ENCODE results near the gene CDC14B. TPM values are rescaled to one million over a fixed set of nuclear protein-coding genes. Genes with fewer than 3 reads are reported as not detected.

The CDC14B gene
- polyA plus RNA-seq, 1 donor from 2014 or later = 7.0 TPM

DNA sequence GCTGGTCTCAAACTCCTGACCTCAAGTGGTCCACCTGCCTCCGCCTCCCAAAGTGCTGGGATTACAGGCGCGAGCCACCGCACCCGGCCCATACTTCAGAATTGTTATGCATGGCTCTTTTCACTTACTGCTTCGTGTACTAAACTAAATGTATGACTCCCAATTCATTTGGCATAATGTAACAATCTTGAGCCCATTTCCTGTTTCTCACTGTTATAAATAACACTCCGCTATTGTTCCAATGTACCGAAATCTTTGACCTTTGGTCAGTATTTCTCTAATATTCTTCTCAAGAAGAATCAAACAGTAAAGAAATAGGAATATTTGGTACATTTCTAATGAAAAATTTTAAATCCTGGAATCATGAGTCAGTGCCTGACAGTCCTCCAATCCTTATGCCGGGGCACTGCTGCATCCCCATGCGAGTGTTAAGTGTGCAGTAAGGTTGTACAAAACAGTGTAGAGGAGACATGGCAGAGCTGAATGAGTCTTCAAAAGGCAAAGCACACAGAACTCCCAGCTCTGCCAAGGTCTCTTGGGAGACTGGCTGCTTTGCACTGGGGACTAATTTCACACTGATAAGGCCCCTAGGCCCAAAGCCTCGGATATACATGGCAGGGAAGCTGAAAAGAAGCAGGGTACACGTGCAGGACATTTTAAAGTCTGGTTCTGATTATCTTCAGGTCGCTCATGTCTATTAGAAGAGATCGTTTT is 111.3 kb downstream of the CDC14B start:
- Histone ChIP-seq H3K4me2 (ENCODE audit: low read length) (no peak overlapping the region), H3F3A (ENCODE audit: insufficient read depth, low read length, poor library complexity, severe bottlenecking) (no peaks in the 10 kb centered on the region), H3K9me2 (ENCODE audit: insufficient read depth, low read length) (no peaks in the 10 kb centered on the region), H4K20me1 (ENCODE audit: insufficient read depth) (no peaks in the 10 kb centered on the region), H3K9ac (ENCODE audit: low read length) (no peak overlapping the region), H3K27me3 (ENCODE audit: insufficient read depth, low read depth, low read length) (no peaks in the 10 kb centered on the region), H3K4me3 (ENCODE audit: low read length) (no peak overlapping the region), H3K27ac (ENCODE audit: low read length) (no peak overlapping the region), H2AFZ (ENCODE audit: low read depth, low read length) (no peak overlapping the region), H3K79me2 (replicated peaks; ENCODE audit: insufficient read depth, low read length) (no peaks in the 10 kb centered on the region), H3K9me3 (ENCODE audit: low read length) (no peaks in the 10 kb centered on the region), H3K36me3 (ENCODE audit: insufficient read depth, low read length) (no peaks in the 10 kb centered on the region)
- TF ChIP-seq POLR2AphosphoS5 (IDR thresholded peaks at IDR 0.05) = no peak
- TF ChIP-seq TAF1 (IDR thresholded peaks at IDR 0.05; ENCODE audit: low read depth) = no peak
- no peak for TF ChIP-seq EP300 (conservative IDR thresholded peaks at IDR 0.05; ENCODE audit: poor library complexity, severe bottlenecking)
- no peak for TF ChIP-seq EZH2 (IDR thresholded peaks at IDR 0.05; ENCODE audit: borderline replicate concordance, insufficient read depth, low read length, poor library complexity, severe bottlenecking)
- TF ChIP-seq MXI1 (conservative IDR thresholded peaks at IDR 0.05; ENCODE audit: poor library complexity, severe bottlenecking) = no peak
- no peak for TF ChIP-seq RAD21 (conservative IDR thresholded peaks at IDR 0.05)
- TF ChIP-seq, protein P1, sequence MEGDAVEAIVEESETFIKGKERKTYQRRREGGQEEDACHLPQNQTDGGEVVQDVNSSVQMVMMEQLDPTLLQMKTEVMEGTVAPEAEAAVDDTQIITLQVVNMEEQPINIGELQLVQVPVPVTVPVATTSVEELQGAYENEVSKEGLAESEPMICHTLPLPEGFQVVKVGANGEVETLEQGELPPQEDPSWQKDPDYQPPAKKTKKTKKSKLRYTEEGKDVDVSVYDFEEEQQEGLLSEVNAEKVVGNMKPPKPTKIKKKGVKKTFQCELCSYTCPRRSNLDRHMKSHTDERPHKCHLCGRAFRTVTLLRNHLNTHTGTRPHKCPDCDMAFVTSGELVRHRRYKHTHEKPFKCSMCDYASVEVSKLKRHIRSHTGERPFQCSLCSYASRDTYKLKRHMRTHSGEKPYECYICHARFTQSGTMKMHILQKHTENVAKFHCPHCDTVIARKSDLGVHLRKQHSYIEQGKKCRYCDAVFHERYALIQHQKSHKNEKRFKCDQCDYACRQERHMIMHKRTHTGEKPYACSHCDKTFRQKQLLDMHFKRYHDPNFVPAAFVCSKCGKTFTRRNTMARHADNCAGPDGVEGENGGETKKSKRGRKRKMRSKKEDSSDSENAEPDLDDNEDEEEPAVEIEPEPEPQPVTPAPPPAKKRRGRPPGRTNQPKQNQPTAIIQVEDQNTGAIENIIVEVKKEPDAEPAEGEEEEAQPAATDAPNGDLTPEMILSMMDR (IDR thresholded peaks at IDR 0.05; ENCODE audit: poor library complexity, severe bottlenecking) = no peak
- no peak for TF ChIP-seq SMC3 (conservative IDR thresholded peaks at IDR 0.05; ENCODE audit: poor library complexity)
- TF ChIP-seq, protein P2, sequence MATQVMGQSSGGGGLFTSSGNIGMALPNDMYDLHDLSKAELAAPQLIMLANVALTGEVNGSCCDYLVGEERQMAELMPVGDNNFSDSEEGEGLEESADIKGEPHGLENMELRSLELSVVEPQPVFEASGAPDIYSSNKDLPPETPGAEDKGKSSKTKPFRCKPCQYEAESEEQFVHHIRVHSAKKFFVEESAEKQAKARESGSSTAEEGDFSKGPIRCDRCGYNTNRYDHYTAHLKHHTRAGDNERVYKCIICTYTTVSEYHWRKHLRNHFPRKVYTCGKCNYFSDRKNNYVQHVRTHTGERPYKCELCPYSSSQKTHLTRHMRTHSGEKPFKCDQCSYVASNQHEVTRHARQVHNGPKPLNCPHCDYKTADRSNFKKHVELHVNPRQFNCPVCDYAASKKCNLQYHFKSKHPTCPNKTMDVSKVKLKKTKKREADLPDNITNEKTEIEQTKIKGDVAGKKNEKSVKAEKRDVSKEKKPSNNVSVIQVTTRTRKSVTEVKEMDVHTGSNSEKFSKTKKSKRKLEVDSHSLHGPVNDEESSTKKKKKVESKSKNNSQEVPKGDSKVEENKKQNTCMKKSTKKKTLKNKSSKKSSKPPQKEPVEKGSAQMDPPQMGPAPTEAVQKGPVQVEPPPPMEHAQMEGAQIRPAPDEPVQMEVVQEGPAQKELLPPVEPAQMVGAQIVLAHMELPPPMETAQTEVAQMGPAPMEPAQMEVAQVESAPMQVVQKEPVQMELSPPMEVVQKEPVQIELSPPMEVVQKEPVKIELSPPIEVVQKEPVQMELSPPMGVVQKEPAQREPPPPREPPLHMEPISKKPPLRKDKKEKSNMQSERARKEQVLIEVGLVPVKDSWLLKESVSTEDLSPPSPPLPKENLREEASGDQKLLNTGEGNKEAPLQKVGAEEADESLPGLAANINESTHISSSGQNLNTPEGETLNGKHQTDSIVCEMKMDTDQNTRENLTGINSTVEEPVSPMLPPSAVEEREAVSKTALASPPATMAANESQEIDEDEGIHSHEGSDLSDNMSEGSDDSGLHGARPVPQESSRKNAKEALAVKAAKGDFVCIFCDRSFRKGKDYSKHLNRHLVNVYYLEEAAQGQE (IDR thresholded peaks at IDR 0.05; ENCODE audit: borderline replicate concordance) = no peak

GRCh38 chr9:96505316-96505991 is 114.2 kb downstream of the CDC14B start:
- H3K79me2 ChIP-seq (replicated peaks; ENCODE audit: insufficient read depth, low read length) = no peaks in the 10 kb centered on the region
- H3F3A ChIP-seq (ENCODE audit: insufficient read depth, low read length, poor library complexity, severe bottlenecking) = no peaks in the 10 kb centered on the region
- no peaks in the 10 kb centered on the region for H3K9me3 ChIP-seq (ENCODE audit: low read length)
- no peak overlapping the region for H3K4me3 ChIP-seq (ENCODE audit: low read length)
- H3K36me3 ChIP-seq (ENCODE audit: insufficient read depth, low read length) = no peaks in the 10 kb centered on the region
- no peak overlapping the region for H3K4me2 ChIP-seq (ENCODE audit: low read length)
- TF ChIP-seq POLR2AphosphoS5 (IDR thresholded peaks at IDR 0.05) (no peak), TAF1 (IDR thresholded peaks at IDR 0.05; ENCODE audit: low read depth) (no peak), MXI1 (conservative IDR thresholded peaks at IDR 0.05; ENCODE audit: poor library complexity, severe bottlenecking) (no peak), EZH2 (IDR thresholded peaks at IDR 0.05; ENCODE audit: borderline replicate concordance, insufficient read depth, low read length, poor library complexity, severe bottlenecking) (no peak), EP300 (conservative IDR thresholded peaks at IDR 0.05; ENCODE audit: poor library complexity, severe bottlenecking) (no peak), RAD21 (conservative IDR thresholded peaks at IDR 0.05) (no peak), SMC3 (conservative IDR thresholded peaks at IDR 0.05; ENCODE audit: poor library complexity) (no peak)
- TF ChIP-seq, protein P2 (IDR thresholded peaks at IDR 0.05; ENCODE audit: borderline replicate concordance) = no peak
- TF ChIP-seq, protein P1 (IDR thresholded peaks at IDR 0.05; ENCODE audit: poor library complexity, severe bottlenecking) = no peak
- H2AFZ ChIP-seq (ENCODE audit: low read depth, low read length) = no peak overlapping the region
- H3K27ac ChIP-seq (ENCODE audit: low read length) = no peak overlapping the region
- H4K20me1 ChIP-seq (ENCODE audit: insufficient read depth) = no peaks in the 10 kb centered on the region
- no peaks in the 10 kb centered on the region for H3K27me3 ChIP-seq (ENCODE audit: insufficient read depth, low read depth, low read length)
- H3K9me2 ChIP-seq (ENCODE audit: insufficient read depth, low read length) = no peaks in the 10 kb centered on the region
- no peak overlapping the region for H3K9ac ChIP-seq (ENCODE audit: low read length)

Data from neural cell (in vitro differentiated cells).